Cardiac muscle cell (in vitro differentiated cells and primary cell): ENCODE data around the gene SDCBP2. TPM values are rescaled to one million over a fixed set of nuclear protein-coding genes. Genes with fewer than 3 reads are reported as not detected.

Experiments
- DNase-seq, 2 donors: peaks; one replicate each; pipeline versions ENCODE4 v3.0.0 to v3.0.0-alpha.2; 2010 to 2017; ENCODE audit warnings: low read depth in 1 of 2, low spot score in 1 of 2
- H3K27ac ChIP-seq: fragments of 200-600 bp; sonication (generic); 2 replicates; pipeline ENCODE4 v1.5.1; 2016
- H3K27me3 ChIP-seq: fragments of 200-600 bp; sonication (generic); 2 replicates; pipeline ENCODE4 v1.6.0; 2016; ENCODE audit warnings: control low read depth
- H3K36me3 ChIP-seq: fragments of 200-600 bp; sonication (generic); 2 replicates; pipeline ENCODE4 v1.5.1; 2016; ENCODE audit warnings: control low read depth
- H3K4me1 ChIP-seq: fragments of 200-600 bp; sonication (generic); 2 replicates; pipeline ENCODE4 v1.8.1; 2017; ENCODE audit warnings: low read depth, mild to moderate bottlenecking, mixed run types
- H3K4me3 ChIP-seq: fragments of 200-600 bp; sonication (generic); 2 replicates; pipeline ENCODE4 v1.5.1; 2016; ENCODE audit warnings: mild to moderate bottlenecking
- H3K9me3 ChIP-seq: fragments of 200-600 bp; sonication (generic); 2 replicates; pipeline ENCODE4 v1.5.1; 2017; ENCODE audit warnings: low read depth, mild to moderate bottlenecking, control low read depth
- polyA plus RNA-seq: library from polyadenylated mRNA; unstranded; fragments of >200 nt; fragmentation: Nextera tagmentation; extraction: Ambion mirVana; gene quantifications from 2 replicates; pipeline ENCODE4 v1.2.1, GENCODE V29; 2016
- total RNA-seq: library from RNA; depleted of rRNA; stranded (reverse); fragments of >200 nt; gene quantifications from 2 replicates; pipeline ENCODE4 v1.2.3, GENCODE V29; 2016
- TF ChIP-seq, protein P1 (sequence below): IDR thresholded peaks from 2 replicates; pipeline ENCODE4 v1.5.1; 2012; ENCODE audit warnings: low read depth, mild to moderate bottlenecking, low read length

Gene SDCBP2
- total and polyA plus RNA-seq, 2 experiments from 2014 or later: 6.2 to 8.0 TPM

DNA sequence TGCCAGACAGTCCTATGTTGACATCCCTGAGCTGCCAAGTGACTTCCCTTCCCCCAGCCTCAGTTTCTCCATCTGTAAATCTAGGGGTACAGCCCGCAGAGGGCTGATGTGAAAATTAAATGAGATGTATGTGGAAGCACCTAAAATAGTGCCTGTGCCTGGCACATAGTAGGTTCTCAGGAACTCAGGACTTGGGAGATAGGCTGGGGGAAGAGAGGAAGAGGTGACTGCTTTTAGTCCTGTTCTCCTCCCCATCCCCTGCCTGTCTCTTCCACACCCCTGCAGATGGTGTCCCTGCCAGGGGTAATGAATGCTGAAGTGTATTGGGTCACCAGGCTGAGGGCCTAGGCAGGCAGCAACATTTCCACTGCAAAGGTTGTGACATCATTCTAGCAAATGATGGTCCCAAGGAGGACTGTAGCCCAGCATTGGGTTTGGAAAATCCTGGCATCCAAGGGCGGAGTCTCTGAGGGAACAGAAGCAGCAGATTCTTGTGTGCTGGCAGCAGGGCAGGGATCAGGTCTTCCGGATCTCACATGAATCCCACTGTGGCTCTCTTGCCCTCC is 61.0 kb downstream of the SDCBP2 start:
- Histone ChIP-seq H3K36me3 (no peaks in the 10 kb centered on the region), H3K4me3 (no peak overlapping the region), H3K9me3 (no peaks in the 10 kb centered on the region), H3K27ac (no peak overlapping the region), H3K27me3 (no peaks in the 10 kb centered on the region), H3K4me1 (peaks cover 9% of the 10 kb centered on the region)
- no peak for DNase-seq
- TF ChIP-seq, protein P1, sequence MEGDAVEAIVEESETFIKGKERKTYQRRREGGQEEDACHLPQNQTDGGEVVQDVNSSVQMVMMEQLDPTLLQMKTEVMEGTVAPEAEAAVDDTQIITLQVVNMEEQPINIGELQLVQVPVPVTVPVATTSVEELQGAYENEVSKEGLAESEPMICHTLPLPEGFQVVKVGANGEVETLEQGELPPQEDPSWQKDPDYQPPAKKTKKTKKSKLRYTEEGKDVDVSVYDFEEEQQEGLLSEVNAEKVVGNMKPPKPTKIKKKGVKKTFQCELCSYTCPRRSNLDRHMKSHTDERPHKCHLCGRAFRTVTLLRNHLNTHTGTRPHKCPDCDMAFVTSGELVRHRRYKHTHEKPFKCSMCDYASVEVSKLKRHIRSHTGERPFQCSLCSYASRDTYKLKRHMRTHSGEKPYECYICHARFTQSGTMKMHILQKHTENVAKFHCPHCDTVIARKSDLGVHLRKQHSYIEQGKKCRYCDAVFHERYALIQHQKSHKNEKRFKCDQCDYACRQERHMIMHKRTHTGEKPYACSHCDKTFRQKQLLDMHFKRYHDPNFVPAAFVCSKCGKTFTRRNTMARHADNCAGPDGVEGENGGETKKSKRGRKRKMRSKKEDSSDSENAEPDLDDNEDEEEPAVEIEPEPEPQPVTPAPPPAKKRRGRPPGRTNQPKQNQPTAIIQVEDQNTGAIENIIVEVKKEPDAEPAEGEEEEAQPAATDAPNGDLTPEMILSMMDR: no peak

DNA sequence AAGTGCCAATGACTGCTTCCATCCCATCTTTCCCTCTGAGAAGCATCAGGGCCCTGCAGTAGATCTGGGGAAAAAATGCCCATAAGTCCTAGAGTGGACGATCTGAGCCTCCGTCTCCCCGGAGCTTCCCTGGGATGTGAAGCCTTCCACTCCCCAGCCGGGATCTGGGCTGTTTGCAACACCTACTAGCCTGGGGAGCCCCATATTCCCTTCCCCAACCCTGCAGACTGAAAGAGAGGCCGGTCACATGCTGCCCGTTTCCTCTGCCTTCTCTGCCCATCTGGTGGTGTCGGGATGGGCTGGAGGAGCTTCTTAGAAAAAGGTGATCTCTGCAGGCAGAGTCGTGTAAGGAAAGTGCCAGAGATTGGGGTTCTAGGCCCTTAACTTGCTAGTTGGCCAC is 61.8 kb downstream of the SDCBP2 start:
- Histone ChIP-seq H3K27ac (no peak overlapping the region), H3K4me3 (peak overlapping the region; percentile 44), H3K9me3 (no peaks in the 10 kb centered on the region), H3K36me3 (no peaks in the 10 kb centered on the region), H3K27me3 (no peaks in the 10 kb centered on the region), H3K4me1 (peaks cover 9% of the 10 kb centered on the region)
- TF ChIP-seq, protein P1: no peak
- DNase-seq: no peak

DNA sequence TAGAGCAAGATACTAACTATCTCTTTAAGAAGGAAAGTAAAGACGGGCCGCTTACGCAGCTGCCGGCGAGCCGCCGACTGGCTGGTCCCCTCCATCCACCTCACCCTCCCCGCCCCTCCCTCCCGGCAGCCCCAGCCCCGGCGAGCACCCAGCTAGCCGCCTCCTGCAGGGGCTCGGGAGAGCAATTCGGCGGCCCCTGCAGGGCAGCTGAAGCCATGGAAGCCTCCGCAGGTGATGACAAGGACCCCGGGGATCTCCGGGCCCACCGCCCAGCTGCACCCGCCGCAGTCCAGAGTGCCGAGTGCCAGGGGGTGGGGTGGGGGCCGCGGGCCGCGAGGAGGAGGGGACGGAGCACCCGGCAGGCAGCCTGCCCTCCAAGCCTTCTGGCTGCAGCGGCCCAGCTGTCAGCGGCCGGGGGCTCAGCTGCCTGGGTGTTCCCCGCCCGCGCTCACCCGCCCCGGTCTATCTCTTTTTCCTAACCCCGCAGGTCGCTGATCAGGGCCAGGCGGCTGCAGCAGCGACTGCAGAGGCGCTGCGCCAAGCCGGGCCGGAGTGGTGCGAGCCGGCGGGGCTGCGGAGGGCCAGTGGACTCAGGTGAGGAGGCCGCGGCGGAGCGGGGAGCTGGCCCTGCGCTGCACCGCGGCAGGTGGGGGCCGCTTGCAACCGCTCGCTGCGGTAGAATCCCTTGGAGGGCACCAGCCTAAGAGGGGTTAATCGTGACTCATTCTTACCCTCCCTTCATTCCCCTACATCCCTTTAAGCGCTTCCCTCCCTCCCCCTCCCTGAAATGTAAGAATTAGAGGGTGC is 62.6 kb downstream of the SDCBP2 start, which contains the start of gene SNPH:
SNPH (plus strand) TSS at position 128 of the 807 bp plus-strand sequence. CDS start 29,946 bp downstream, outside the sequence.
- TF ChIP-seq, protein P1: no peak
- peak within 1 kb of the TSS; percentile 7 for H3K27ac ChIP-seq

DNA sequence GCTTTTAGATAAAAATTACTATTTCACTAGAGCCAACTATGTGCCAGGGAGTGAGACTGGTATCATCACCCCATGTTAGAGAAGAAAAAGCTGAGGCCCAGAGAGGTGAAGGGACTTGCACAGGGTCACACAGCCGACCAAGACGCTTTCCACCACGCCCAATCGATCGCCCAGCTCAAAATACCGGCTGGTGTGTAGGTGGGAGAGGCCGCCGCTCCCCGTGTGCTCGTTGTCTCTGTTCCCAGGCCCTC is 63.1 kb downstream of the SDCBP2 start:
- Histone ChIP-seq H3K27ac (peak overlapping the region; percentile 7), H3K27me3 (no peaks in the 10 kb centered on the region), H3K4me3 (peak overlapping the region; percentile 44), H3K4me1 (peaks cover 9% of the 10 kb centered on the region), H3K36me3 (no peaks in the 10 kb centered on the region), H3K9me3 (no peaks in the 10 kb centered on the region)
- no peak for DNase-seq
- TF ChIP-seq, protein P1: no peak

More for the DNA sequence above, 62.6 kb downstream of the SDCBP2 start, which contains the start of gene SNPH:
- Histone ChIP-seq H3K27me3 (no peaks in the 10 kb centered on the region), H3K9me3 (no peaks in the 10 kb centered on the region), H3K4me1 (peaks cover 9% of the 10 kb centered on the region), H3K4me3 (peak within 1 kb of the TSS; percentile 44), H3K36me3 (no peaks in the 10 kb centered on the region)
- peak; percentile 79 to 83 for DNase-seq

DNA sequence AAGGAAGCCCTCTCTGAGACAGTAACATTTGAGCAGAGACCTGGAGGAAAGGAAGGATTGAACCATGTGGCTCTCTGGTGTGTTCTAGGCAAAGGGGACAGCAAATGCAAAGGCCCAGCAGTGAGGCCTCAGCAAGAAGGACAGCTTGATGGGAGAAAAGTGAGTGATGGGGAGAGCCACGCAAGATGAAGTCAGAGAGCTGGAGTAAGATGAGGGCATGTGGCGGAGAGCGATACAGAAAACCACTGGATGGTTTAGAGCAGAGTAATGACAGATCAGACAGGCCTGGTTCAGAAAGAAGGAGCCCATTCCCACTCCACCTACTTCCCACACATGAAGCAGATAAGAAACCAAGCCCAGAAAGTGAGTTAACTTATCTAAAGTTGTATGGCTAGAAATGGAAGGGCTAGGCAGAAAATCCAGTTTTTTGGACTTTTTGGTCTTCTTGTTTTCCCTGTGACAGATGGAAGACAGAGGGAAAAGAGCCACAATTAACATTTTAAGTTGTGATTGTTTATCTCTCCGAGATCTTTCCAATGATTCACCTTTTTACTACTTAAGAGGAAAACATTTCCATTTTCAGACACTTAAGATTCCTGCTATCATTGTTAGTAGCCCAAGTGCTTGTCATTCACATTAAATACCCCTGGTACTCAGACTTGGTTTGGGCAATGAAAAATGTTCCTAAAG is 63.6 kb downstream of the SDCBP2 start:
- Histone ChIP-seq H3K36me3 (no peaks in the 10 kb centered on the region), H3K4me1 (peaks cover 9% of the 10 kb centered on the region), H3K27me3 (no peaks in the 10 kb centered on the region), H3K4me3 (peak overlapping the region; percentile 44), H3K9me3 (no peaks in the 10 kb centered on the region), H3K27ac (peak overlapping the region; percentile 7)
- TF ChIP-seq, protein P1: no peak
- no peak for DNase-seq
